ENCODE results near the gene ACKR4.
"Not testable (repeated sequence)": the region's sequence is repeated elsewhere in the genome, so short reads cannot be mapped to it uniquely, and the experiment has no call there.

The ACKR4 gene

DNA sequence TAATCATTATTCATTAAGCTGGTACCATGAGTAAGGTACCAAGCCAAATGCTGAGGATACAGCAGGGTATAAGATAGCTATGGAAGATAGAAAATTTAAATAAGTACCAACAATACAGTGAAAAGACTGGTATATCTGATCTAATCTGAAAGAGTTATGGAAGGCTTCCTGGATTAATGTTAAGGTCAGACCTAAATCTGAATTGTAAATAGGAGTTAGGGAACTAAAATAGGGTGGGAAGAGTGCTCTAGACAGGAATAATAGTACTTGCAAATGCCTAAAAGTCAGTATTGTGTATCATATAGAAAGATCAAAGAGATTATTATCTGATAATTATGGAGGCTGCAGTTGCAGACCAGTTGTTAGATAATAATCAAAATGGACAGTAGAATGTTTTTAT is 2.6 kb upstream of the ACKR4 start:
- DNase-seq (ENCODE audit: low spot score): no peak

DNA sequence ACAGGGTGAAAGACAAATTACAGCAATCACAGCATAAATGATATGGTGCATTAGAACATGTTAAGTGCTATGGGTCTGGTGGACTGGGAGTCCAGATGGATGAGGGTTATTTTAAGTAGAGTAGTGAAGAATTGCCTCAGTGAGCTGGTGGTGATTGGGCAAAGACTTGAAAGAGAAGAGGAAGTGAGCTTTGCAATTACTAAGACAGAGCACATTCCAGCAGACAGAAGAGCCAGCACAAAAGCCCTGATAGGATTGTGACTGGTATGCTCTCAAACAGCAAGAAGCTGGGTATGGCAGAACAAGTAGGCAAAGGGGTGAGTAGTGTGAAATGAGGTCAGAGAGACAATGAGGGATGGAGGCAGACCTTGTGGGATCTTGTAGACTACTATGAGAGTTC is 2.1 kb upstream of the ACKR4 start:
- no peak for DNase-seq (ENCODE audit: low spot score)

DNA sequence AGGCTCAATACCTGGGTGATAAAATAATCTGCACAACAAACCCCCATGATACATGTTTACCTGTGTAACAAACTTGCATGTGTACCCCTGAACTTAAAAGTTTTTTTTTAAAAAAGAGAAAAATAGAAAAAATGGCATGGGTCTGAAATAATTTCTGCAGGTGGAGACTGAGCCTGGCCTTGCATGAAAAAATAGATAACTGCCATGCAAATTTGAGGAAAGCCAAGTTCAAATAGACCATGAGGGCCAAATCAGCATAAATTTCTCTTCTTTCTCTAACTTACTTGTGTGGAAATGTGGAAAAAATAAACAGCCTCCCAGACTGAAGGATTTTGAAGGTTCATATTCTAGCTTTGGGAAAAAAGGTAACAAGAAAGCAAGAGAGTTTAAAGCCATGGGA is 744 bp upstream of the ACKR4 start:
- no peak for DNase-seq (ENCODE audit: low spot score)

DNA sequence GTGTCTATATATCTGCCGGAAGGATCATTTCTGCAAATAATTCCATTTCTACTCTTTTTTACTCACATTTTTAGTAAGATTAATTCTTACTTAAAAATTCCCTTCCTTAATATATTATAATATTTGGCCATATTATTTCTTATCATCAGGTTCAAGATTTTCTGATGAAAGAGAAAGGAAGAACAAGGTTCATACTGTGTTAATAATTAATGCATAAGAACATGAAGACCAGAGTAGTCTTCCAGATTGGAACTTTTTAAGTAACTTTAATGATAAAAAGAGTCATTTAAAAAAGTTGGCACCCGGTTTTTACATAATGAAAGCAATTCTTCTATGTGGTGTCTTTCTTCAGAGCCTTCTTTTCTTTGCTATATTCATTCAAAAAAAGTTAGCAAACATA is 590 bp downstream of the ACKR4 start:
- DNase-seq (ENCODE audit: low spot score): no peak

DNA sequence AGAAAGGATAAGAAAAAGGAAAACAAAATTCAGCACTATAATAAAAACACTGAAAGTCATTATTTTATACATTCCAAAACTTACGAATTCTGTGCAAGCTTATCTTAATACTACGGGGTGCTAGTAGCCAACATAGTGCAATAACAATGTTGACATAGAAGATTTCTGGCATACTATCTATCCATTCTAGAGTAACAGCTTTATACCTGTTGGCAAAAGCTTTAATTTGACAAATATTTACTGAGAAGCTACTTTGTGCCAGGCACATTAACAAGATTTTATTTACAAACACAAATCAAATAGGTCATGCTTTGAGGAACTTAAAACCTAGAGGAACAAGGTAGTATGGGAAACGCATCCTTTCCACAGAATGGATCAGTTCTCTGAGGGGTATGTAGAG is 1.1 kb downstream of the ACKR4 start:
- DNase-seq (ENCODE audit: low spot score): no peak

DNA sequence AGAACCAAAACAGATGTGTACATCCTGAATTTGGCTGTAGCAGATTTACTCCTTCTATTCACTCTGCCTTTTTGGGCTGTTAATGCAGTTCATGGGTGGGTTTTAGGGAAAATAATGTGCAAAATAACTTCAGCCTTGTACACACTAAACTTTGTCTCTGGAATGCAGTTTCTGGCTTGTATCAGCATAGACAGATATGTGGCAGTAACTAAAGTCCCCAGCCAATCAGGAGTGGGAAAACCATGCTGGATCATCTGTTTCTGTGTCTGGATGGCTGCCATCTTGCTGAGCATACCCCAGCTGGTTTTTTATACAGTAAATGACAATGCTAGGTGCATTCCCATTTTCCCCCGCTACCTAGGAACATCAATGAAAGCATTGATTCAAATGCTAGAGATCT is 3.5 kb downstream of the ACKR4 start:
- not testable (repeated sequence) for DNase-seq (ENCODE audit: low spot score)

DNA sequence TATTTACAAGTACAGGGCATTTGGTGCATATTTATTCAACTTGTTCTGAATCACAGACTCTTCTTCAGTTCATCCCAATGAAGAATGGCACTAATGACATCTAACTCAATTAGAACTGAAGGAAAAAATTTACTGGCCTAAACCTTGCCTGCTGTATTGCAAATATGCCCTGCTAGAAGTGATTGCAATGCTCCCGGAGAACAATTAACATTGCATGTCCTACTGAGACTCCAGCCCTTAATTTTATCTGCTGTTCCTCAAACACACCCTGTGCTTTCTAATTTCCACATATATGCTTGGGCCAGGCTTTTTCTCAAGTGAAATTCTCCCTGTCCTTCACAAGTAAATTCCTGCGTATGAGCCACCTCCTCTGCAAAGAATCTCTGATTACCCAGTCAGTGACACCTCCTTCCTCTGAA is 8.3 kb downstream of the ACKR4 start:
- no peak for DNase-seq (ENCODE audit: low spot score)

DNA sequence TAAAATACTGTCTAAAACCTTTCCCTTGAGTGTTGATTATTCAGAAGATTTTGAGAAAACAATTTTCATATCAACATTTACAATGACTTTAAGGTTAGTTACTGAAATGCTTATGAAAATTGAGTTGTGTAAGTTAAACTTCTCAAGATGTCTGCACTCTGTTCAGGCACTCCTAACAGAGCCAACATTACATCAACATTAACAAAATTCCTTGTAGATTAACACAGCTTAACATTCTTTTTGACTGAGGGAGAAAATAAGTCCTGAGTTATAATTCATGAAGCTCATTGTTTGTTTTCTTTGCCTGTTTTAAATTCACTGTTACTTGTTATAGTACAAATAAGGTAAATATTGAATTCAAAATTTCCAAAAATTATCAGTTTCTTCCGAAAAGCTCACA is 9.0 kb downstream of the ACKR4 start:
- DNase-seq (ENCODE audit: low spot score): no peak

DNA sequence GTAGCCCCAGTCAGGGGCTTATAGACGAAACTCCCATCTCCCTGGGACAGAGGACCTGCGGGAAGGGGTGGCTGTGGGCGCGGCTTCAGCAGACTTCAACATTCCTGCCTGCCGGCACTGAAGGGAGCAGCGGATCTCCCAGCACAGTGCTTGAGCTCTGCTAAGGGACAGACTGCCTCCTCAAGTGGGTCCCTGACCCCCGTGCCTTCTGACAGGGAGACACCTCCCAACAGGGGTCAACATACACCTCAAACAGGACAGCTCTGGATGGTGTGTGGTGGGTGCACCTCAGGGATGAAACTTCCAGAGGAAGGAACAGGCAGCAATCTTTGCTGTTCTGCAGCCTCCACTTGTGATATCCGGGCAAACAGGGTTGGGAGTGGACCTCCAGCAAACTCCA is 9.6 kb downstream of the ACKR4 start:
- not testable (repeated sequence) for DNase-seq (ENCODE audit: low spot score)

DNA sequence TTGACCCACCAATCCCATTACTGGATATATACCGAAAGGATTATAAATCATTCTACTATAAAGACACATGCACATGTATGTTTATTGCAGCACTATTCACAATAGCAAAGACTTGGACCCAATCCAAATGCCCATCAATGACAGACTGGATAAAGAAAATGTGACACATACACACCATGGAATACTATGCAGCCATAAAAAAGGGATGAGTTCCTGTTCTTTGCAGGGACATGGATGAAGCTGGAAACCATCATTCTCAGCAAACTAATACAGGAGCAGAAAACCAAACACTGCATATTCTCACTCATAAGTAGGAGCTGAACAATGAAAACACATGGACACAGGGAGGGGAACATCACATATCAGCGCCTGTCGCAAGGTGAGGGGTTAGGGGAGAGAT is 18.2 kb downstream of the ACKR4 start:
- DNase-seq (ENCODE audit: low spot score): not testable (repeated sequence)

DNA sequence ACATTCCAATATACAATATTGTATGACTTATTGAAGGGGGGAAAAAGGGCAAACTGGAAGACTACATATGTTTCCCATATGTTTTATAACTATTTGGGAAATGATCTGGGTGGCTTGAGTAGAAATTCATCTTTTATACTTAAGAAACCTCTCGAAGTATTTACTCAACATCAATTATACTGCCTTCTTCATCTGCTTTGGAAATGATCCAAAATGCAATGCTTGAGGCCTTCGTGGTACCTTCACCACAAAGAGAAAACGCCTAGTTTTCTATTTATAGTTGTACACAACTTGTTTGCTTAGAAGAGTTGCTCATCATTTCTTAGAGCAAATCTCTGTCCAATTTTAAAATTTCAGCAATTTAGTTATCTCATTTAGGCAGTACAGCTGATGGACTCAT is 18.8 kb downstream of the ACKR4 start:
- no peak for DNase-seq (ENCODE audit: low spot score)

DNA sequence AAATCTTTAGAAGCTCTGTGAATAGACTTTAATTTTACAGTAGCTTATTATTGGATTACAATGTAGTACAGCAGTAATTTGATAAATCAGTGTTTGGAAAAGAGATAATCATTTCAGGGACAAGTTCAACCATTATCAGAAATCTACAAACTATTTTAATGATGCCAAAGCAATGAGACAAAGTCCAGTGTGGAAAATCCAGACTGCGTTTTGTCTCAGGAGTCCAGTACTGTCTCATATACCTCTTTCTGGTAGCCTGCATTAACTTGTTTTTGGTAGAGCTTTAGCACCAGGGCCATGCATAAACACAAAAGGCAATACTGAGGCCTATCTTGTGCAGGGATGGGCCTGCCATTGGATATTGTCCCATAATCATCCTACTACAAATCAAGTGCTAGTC is 19.7 kb downstream of the ACKR4 start:
- no peak for DNase-seq (ENCODE audit: low spot score)

DNA sequence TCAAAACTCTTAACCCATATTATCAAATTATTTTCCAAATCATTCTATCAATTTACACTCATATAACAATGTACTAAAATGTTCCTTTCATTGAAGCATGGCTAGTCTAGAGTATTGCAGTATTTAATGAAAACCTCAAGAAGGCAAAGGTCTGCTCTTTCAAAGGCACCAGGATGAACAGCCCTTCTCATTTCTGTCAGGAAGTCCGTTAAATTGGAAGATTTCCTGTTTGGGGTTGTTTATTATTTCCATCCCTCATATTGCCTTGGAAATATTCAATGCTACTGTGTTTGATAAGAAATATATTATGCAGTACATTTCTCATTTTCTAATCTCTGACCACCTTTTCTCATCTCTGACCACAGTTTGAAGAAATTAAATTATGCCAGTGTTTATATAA is 25.1 kb downstream of the ACKR4 start:
- DNase-seq (ENCODE audit: low spot score): no peak

DNA sequence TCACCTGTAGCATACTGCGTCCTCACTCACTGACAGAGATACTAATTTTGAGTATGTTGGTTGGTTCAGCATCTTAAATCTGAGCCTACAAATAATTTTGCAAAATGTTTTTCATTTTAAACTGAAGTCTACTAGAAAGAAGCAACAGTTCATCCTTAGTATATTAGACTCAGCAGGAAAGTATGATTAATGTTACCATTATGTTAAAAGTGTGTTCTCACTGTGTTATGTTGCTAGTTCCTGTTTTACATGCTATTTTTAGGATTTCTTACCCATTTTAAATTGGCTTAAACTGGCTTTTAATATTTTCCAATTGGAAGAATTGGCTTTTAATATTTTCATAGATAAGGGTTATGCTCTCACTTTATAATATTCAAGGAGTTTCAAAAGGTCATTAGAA is 25.7 kb downstream of the ACKR4 start:
- DNase-seq (ENCODE audit: low spot score): no peak

DNA sequence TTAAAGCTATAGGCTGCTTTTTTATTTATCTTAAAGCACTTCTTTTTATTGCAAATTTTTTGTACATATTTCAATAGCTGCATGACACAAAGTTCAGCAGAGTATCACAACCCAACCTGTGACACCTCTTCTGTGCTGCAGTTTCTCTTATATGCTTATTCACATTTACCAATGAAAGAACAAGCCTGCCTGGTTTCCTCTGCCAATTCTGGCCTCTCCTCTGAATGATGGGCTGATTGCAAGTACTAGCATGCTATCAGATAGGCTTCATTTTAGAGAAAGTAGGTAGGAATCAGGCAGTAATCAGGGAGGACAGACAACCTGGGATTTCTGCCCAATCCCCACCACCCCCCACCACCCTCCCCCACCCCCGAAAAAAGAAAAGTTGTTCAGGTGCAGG is 26.6 kb downstream of the ACKR4 start:
- DNase-seq (ENCODE audit: low spot score): no peak

DNA sequence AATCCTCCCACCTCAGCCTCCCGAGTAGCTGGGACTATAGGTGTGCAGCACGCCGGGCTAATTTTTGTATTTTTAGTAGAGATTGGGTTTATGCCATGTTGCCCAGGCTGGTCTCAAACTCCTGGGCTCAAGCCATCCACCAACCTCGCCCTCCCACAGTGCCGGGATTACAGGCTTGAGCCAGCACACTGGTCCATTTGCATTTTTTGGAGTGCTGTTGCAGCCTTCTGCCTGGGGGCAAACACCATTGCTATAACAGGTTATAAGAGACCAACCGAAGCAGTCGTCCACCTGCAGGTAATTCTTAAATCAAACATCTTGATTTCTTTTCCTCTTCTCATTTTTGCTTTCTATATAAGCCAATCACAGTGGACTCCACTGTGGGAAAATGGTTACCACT is 27.7 kb downstream of the ACKR4 start:
- DNase-seq (ENCODE audit: low spot score): no peak

DNA sequence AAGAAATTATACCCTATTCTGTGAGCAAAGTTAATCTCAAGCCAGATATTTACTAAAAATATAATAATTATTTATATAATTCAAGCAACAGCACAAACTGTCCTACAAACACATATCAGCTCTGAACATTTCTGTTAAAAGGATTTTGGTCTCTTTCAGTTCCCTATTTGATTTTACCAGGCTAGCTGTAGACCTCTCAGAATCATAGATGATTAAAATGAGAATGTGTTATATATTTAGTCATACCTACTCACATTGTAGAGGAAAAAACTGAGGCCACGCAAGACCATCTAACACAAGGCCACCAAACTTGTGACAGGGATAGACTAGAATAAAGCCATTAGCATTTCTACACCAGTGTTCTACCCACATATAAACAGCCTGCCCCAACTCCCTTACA is 28.5 kb downstream of the ACKR4 start:
- no peak for DNase-seq (ENCODE audit: low spot score)

DNA sequence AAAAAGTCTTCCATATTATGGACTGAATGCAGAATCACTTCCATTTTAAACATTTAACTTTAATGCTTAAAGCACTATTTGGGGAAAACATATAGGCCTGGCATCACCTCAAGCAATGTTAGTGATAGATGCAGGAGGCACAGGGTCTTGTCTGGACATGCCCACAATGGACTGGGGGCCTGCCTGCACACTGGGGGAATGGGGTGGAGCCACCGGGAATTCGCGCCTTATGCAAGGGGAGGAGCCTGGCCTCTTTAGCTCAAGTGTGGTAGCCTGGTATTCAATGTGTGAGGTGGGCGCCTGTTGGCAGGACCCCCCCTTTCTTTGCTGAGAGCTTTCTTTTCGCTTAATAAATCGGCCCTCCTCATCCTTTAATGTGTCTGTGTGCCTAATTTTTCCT is 29.9 kb downstream of the ACKR4 start:
- no peak for DNase-seq (ENCODE audit: low spot score)

DNA sequence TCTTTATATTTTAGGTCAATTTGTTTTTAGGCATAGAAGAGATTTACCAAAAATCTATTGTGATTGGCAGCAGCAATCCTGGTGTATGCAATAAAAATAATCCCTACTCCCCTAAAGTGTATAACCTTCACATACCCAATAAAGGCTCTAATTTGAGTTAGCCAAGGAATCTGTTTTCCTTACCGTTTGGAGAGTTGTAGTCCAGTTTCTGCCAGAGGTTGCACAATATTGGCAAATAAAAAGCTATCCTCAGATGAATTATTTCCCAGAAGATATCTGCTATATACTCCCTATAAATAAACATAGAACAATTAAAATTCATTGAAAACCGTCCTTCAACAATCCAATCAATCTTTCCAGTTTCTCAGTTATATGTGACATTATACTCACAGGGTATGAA is 31.1 kb downstream of the ACKR4 start:
- no peak for DNase-seq (ENCODE audit: low spot score)

DNA sequence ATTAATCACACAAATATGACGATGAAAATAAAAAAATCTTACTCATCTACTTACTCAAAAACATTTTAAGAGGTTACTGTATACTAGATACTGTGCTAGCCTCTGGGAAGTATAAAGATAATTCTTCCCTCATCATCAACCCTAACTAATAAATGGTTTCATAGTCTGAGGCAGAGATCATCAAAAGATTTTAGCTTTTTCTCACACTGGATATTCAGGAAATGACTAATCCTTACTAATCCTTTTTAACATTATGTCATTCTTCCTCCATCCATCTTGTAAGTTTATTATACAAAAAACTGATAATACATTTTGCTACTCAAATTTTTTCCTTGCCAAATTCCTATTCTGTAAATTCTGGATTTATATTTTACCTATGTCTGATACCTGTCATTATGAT is 32.9 kb downstream of the ACKR4 start:
- no peak for DNase-seq (ENCODE audit: low spot score)

DNA sequence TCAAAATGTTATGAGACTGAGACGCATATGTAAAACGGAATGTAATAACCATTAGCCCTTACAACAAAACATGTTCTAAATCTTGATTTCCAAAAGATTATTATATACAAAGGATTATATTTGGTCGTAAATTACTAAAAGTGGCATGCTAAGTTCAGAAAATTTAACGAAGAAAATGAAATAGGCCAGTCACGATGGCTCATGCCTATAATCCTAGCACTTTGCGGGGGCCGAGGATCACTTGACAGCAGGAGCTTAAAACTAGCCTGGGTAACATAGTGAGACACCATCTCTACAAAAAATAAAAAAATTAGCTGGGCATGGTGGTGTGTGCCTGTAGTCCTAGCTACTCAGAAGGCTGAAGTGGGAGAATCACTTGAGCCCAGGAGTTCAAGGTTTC is 33.5 kb downstream of the ACKR4 start:
- no peak for DNase-seq (ENCODE audit: low spot score)

DNA sequence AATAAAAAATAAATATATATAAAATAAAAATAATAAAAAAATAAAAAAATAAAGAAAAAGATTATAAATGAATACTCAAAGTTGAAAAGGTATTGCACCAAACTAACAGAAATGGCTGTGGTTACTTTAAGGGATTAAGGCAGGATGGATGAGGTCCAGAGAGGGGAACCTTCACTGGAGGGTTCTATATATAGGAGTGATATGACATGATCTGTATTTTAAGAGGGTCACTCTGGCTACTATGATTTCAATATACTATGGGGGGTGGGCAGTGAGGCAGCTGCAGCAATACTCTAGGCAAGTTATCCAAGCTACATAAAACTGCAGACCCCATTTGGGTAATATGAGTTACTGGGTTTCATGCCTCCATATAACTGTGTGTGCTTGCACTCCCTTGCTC is 38.0 kb downstream of the ACKR4 start:
- DNase-seq (ENCODE audit: low spot score): no peak

DNA sequence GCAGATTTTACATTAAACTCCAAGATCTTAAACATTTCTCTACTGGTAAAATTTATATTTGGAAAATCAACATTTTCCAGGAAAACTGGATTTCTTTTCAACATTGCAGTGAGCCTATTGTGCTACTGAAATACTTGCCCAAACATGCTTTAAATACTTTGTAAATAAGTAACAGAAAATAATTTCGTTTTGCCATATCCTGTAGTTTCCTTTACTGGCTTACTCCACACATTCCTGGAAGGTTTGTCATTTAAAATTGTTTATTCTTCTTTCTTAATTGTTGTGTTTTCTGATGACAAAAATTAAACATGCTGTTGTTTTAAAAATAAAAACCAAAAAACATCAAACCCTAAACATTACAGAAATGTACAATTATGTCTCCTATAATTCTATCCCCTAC is 40.5 kb downstream of the ACKR4 start:
- no peak for DNase-seq (ENCODE audit: low spot score)

DNA sequence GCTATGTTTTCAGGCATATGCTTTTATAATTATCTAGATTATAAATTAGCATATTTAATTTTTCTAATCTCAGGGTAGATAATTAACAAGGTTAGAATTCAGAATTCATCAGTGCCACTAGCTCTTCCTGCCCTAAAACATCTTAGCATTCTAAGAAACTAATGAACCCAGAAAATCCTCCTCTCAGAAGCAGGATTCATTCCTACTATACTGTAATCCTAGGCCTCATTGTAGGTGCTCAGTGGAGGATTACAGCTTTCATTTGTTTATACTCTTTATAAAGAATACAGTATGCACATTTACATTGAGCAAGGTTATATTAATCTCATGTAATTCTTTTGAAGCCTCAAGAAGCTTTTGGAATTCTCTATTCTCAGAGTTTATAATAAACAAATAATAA is 41.6 kb downstream of the ACKR4 start:
- DNase-seq (ENCODE audit: low spot score): no peak

DNA sequence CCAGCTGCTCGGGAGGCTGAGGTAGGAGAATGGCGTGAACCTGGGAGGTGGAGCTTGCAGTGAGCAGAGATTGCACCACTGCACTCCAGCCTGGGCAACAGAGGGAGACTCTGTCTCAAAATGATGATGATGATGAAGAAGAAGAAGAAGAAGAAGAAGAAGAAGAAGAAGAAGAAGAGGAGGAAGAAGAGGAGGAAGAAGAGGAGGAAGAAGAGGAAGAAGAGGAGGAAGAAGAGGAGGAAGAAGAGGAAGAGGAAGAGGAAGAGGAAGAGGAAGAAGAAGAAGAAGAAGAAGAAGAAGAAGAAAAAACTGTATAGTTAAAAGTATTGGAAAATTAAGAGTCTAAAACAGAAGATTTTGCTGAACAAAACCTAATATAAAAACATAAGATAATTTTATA is 44.4 kb downstream of the ACKR4 start:
- not testable (repeated sequence) for DNase-seq (ENCODE audit: low spot score)

All from CD4-positive, alpha-beta T cell treated with Interleukin-6 at 100 ng/mL for 8 hours (primary cell).